ENCODE data around the gene ZNF74.
"Not testable (repeated sequence)": the region's sequence is repeated elsewhere in the genome, so short reads cannot be mapped to it uniquely, and the experiment has no call there.

ZNF74 gene

GRCh38 chr22:20376983-20377382 lies 17.0 kb upstream of the ZNF74 start:
- FAIRE-seq, result not testable (repeated sequence)

DNA sequence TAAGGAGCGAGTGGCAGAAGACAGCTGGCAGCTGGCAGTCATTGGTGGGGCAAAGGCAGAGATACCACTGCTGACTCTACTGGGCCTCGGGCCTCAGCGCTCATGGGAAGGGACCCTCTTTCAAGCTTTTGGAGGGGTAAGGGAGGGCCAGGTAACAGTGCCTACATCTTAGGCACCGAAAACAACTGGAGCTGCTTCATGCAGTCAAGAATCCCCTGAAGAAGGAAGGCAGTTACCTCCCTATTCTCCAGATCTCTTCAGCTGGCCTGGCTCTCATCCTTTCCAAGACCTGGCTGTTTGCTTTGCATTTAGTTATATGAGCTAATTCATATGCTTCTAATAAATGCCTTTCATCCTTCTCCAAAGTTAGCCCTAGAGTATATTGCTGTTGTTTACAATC lies 15.8 kb upstream of the ZNF74 start:
- no peak for FAIRE-seq

DNA sequence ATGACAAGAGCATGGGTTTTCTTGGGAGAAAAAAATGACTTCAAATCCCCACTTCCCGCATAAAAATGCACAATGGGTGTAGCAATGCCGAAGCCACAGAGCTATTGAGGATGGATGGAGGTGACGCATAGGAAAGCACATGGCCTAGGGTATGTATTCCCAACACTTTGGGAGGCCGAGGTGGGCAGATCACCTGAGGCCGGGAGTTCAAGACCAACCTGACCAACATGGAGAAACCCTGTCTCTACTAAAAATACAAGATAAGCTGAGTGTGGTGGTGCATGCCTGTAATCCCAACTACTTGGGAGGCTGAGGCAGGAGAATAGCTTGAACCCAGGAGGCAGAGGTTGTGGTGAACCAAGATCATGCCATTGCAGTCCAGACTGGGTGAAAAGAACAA lies 15.3 kb upstream of the ZNF74 start:
- FAIRE-seq, result not testable (repeated sequence)

- no peak for FAIRE-seq
Observed at GRCh38 chr22:20380486-20380885, 13.5 kb upstream of the ZNF74 start.

- FAIRE-seq, result no peak
Observed at GRCh38 chr22:20383538-20383937, 10.4 kb upstream of the ZNF74 start.

GRCh38 chr22:20384171-20384570 lies 9.8 kb upstream of the ZNF74 start:
- FAIRE-seq, result no peak

DNA sequence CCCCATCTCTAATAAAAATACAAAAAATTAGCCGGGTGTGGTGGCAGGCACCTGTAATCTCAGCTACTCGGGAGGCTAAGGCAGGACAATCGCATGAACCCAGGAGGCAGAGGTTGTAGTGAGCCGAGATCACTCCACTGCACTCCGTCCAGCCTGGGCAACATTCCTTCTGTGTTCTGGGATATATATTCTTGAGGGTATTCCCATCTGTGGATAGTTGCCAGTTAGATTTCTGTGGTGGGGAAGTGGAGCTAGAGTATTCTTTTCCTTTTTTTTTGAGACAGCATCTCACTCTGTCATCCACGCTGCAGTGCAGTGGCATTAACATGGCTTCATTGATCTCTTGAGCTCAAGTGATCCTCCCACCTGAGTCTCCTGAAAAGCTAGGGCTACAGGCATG lies 9.1 kb upstream of the ZNF74 start:
- FAIRE-seq, result no peak

DNA sequence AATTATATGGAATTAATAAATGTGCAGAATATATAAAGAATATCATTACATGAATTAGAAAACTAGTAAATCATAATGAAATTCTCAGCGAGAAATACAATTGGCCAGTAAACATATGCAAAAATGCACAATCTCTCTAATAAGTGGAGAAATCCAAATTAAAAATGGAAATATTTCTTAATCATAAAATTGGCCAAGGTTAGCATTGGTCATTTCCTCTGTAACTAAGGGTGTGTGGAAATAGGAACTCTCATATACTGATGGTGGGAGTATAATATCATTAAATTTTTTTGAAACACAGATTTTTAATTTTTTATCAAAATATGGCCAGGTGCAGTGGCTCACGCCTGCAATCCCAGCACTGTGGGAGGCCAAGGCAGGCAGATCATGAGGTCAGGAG lies 7.6 kb upstream of the ZNF74 start:
- FAIRE-seq, result no peak

GRCh38 chr22:20386972-20387371 lies 7.0 kb upstream of the ZNF74 start:
- FAIRE-seq, result no peak

DNA sequence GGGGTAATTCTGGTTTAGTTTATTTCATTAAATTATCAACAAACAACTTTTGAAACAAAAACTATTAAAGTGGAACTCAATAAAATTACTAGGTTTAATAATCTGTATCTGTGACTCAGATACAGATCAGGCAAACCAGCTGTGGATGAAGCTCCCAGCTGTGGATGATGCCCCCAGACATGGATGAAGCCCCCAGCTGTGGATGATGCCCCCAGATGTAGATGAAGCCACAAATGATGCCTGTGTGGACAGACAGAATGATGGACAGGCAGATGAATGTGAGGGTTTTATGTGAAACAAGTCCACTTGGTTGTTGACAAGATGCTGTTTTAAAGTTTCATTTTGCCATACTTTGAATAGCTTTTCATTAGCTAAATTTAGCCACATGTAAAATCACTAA lies 5.8 kb upstream of the ZNF74 start:
- FAIRE-seq, result no peak

GRCh38 chr22:20389288-20389687 lies 4.7 kb upstream of the ZNF74 start:
- FAIRE-seq, result no peak

- no peak for FAIRE-seq
Observed at GRCh38 chr22:20390394-20390907, 3.5 kb upstream of the ZNF74 start.

DNA sequence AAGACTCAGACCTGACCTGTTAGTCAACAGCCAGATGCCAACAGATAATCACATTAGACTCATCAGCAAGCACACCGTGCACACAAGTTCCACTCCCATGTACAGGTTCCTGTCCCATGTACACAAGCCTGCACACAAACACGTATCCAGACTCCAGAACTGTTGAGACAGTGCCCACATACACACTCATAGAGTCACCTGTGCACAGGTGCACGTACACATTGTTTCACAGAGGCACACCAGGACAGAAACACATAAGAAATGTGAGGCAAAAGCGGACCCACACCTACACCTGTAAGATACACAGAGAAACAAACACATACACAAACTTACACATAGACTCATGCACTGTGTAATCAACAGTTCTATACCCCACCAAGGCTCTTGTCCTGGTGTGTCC lies 2.7 kb upstream of the ZNF74 start:
- no peak for FAIRE-seq

DNA sequence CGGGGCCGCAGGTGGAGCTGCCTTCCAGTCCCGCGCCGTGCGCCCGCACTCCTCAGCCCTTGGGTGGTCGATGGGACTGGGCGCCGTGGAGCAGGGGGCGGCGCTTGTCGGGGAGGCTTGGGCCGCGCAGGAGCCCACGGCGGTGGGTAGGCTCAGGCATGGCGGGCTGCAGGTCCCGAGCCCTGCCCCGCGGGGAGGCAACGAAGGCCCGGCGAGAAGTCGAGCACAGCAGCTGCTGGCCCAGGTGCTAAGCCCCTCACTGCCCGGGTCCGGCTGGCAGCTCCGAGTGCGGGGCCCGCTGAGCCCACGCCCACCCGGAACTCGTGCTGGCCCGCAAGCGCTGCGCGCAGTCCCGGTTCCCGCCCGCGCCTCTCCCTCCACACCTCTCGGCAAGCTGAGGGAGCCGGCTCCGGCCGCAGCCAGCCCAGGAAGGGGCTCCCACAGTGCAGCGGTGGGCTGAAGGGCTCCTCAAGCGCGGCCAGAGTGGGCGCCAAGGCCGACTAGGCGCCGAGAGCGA lies 1.5 kb upstream of the ZNF74 start:
- not testable (repeated sequence) for FAIRE-seq

DNA sequence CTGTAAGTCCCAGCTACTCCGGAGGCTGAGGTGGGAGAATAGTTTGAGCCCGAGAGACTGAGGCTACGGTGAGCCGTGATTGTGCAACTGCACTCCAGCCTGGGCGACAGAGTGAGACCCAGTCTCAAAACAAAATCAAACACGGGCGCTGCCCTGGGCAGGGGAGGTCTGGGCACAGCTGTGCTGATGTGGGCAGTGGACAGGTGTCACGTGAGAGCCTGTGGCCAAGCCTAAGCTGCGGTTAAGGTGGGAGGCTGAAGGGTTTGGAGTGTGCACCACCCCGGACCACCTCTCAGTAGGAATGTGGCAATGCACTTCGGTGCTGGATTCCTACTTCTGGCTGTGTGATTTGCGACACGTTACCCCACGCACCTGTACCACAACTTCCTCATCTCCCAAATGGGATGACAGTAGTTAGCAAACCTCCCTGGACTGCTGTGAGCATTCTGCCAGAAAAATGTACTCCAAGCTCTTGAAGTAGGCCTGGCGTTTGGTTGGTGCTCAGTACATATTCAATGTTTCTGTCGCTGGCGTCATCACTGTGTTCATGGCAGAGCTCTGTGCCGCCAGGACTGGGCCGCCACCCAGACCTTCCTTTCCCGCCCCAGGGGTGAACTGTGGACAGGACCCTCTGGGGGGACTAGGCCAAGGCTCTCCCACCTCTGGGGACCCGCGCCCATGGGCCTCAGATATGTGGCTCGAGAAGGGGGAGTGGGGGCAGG lies 807 bp upstream of the ZNF74 start:
- no peak for FAIRE-seq

GRCh38 chr22:20395181-20395906 lies 1.4 kb downstream of the ZNF74 start:
- FAIRE-seq, result no peak

DNA sequence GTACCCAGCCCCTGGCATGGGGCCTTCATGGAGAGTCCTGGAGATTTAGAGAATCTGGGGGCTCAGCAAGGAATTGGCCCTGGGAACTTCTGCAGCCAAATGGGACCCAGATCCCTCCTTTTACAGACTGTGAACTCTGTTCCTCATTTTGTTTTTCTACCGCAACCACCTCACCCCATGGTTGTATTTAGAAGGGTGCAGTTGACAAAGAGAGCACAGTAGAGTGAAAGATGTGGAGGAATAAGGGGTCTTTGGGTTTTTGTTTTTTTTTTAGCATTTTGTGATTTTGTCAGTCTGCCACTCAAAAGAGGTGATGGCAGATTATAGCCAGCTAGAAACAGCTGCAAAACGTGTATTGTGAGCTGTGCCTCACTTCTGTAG lies 1.9 kb downstream of the ZNF74 start:
- no peak for FAIRE-seq

DNA sequence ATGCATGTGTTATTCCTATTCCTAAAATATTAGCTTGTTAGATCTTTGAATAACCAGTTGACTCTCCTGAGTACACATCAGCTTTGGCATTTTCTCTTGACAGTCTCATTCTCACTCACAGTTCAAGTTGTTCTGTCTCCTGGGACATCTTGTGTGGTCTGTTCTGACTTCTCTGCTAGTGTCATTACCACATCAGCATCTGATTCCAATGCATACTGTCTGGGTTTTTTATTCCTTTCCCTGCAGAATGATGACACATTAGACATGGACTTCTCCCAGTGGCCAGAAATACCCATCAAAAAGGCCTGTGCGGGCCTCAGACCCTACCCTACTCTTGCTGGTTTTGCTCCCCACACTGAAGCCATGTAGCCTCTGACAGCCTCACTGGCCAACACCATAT lies 2.7 kb downstream of the ZNF74 start:
- FAIRE-seq, result no peak

DNA sequence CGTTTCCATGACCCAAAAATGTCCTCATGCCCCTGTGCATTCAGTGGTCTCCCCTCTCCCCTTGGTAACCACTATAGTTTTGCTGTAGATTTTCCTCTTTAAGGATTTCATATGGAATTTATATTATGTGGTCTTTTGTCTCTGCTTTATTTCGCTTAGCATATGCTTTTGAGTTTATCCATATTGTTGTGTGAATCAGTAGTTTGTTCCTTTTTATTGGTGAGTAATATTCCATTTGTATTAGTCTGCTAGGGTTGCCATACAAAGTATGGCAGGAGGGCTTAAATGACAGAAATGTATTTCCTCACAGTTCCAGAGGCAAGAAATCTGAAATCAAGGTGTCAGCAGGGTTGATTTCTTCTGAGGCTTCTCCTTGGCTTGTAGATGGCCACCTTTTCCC lies 3.5 kb downstream of the ZNF74 start:
- no peak for FAIRE-seq

GRCh38 chr22:20398420-20398819 lies 4.5 kb downstream of the ZNF74 start:
- FAIRE-seq, result no peak

DNA sequence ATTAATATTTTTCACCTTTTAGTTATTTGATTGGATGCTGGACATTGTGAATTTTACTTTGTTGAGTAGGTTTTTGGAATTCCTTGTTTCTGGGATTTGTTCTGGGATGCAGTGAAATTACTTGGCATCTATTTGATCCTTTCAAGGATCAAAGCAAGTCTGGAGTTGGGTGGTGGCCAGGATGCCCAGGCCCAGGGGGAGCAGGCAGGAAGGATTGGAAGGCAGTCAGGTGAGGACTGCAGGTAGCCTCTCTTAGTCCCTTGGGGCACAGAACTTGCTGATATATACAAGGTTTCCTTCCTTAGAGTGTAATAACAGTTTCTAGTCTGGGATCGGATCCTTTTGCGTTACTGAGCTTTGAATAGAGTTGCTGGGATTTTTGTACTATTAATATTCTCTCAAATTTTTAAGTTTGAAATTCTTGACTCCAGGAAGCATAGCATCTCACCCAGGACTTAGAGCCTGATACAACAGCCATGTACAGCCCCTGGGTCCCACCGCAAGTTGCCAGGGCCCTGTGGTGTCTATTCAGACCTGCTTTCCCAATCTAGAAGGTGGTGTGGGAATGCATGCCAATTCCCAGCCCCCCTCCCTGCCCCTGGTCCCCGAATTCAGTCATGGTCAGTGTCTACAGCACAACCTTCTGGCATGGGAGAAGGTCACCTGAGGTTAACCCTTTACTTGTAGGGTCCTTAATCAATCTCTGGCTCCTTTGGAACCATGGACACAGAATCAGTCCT lies 6.1 kb downstream of the ZNF74 start:
- no peak for FAIRE-seq

GRCh38 chr22:20400606-20401375 lies 6.8 kb downstream of the ZNF74 start:
- no peak for FAIRE-seq
